ENCODE measurements around the gene GCC2. TPM values are rescaled to one million over a fixed set of nuclear protein-coding genes. Genes with fewer than 3 reads are reported as not detected.
"Not testable (repeated sequence)": the region's sequence is repeated elsewhere in the genome, so short reads cannot be mapped to it uniquely, and the experiment has no call there.

Gene GCC2
- total RNA-seq, 1 donor from 2014 or later = 48.1 TPM

DNA sequence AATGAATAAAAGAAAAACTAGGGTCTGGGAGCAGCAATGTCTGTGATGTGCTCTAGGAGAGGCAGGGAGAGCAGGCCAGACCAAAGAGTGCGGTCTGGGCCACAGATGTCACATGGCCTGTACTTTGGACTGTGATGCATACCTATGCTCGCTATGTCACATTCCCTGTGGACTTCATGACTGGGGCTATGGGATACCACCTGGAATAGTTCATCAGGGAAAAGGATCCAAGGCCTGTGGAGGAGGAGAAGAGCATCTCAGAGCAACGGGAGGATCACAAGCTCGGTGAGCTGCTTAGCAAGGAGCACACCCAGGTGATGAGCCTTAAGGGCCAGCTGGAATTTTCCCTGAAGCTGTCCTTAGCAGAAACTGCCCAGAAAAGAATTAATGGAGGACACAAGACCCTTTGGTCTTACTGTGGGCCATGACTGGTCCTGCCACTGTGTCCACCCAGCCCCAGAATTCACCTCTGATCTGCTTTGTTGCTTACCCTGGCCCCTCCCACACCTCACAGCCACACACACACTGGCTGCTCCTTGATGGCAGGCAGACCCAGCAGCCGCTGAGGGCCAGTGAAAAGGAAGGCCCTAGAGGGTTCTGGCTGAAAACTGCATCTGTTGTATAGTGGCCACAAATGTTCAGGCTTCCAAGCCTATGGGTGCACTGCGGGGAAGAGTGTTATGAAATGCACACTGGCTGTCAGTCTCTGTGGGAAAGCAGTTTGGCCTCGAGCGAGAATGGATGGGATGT, 25.3 kb upstream of the GCC2 start:
- no peak for TF ChIP-seq CTCF (conservative IDR thresholded peaks at IDR 0.05)
- Mint-ChIP-seq H3K4me1 (ENCODE audit: unreplicated experiment) (no peaks in the 10 kb centered on the region), H3K27me3 (no peaks in the 10 kb centered on the region), H3K36me3 (no peaks in the 10 kb centered on the region), H3K4me3 (no peak overlapping the region), H3K27ac (no peak overlapping the region), H3K9me3 (no peaks in the 10 kb centered on the region)
- DNase-seq (ENCODE audit: extremely low spot score, unreplicated experiment) = no peak

GRCh38 chr2:108428286-108429009, 20.6 kb upstream of the GCC2 start:
- no peak overlapping the region for H3K27ac Mint-ChIP-seq
- H3K27me3 Mint-ChIP-seq = no peaks in the 10 kb centered on the region
- no peak for DNase-seq (ENCODE audit: extremely low spot score, unreplicated experiment)
- H3K36me3 Mint-ChIP-seq = no peaks in the 10 kb centered on the region
- no peak overlapping the region for H3K4me3 Mint-ChIP-seq
- no peak for TF ChIP-seq CTCF (conservative IDR thresholded peaks at IDR 0.05)
- peaks cover 5% of the 10 kb centered on the region for H3K9me3 Mint-ChIP-seq
- H3K4me1 Mint-ChIP-seq (ENCODE audit: unreplicated experiment) = no peaks in the 10 kb centered on the region

DNA sequence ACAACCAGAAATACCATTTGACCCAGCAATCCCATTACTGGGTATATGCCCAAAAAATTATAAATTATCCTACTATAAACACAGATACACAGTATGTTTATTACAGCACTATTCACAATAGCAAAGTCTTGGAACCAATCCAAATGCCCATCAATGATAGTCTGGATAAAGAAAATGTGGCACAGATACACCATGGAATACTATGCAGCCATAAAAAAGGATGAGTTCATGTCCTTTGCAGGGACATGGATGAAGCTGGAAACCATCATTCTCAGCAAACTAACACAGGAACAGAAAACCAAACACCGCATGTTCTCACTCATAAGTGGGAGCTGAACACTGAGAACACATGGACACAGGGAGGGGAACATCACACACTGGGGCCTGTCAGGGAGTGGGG, 13.4 kb upstream of the GCC2 start:
- H3K36me3 Mint-ChIP-seq; DNase-seq (ENCODE audit: extremely low spot score, unreplicated experiment); H3K4me3 Mint-ChIP-seq; H3K27ac Mint-ChIP-seq; H3K9me3 Mint-ChIP-seq; H3K27me3 Mint-ChIP-seq; H3K4me1 Mint-ChIP-seq (ENCODE audit: unreplicated experiment): not testable (repeated sequence)

DNA sequence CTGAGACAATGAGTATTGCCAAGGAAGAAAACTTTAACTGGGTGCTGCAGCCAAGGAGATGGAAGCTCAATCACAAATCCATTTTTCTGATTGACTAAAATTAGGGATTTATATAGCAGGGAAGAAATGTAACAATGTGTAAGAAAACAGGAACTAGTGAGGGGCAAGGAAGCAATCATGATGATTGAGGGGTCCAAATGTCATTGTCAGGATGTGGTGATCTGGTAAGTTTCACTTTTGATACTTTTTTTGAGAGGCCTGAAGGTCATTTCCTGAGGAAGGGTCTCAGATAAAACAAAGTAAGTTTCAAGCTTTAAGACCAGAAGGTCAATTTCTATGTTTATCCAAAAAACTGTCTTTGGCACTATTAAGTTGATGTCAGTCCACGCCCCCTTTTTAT, 12.0 kb upstream of the GCC2 start:
- no peaks in the 10 kb centered on the region for H3K27me3 Mint-ChIP-seq
- H3K9me3 Mint-ChIP-seq = no peaks in the 10 kb centered on the region
- DNase-seq (ENCODE audit: extremely low spot score, unreplicated experiment) = no peak
- no peaks in the 10 kb centered on the region for H3K4me1 Mint-ChIP-seq (ENCODE audit: unreplicated experiment)
- H3K36me3 Mint-ChIP-seq = no peaks in the 10 kb centered on the region
- no peak for TF ChIP-seq CTCF (conservative IDR thresholded peaks at IDR 0.05)
- H3K4me3 Mint-ChIP-seq = no peak overlapping the region
- H3K27ac Mint-ChIP-seq = no peak overlapping the region

DNA sequence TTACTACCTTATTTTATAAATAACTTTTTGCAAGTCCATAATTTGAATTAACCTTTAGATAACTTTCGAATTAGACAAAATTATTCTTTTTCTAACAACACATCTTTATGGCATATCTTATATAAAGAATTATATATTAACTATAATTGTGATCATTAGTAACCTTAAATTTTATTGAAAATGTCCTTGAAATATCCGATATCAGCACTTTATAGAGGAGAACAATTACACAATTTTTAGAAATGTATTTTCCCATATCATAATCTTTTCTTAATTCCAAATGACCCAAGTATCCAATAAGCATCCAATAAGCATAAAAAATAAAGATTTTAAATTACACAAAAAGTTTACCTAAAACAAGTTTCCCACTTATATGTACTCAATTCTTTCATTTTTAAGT, 7.3 kb upstream of the GCC2 start:
- H3K4me3 Mint-ChIP-seq = no peak overlapping the region
- no peak for TF ChIP-seq CTCF (conservative IDR thresholded peaks at IDR 0.05)
- no peaks in the 10 kb centered on the region for H3K4me1 Mint-ChIP-seq (ENCODE audit: unreplicated experiment)
- H3K27ac Mint-ChIP-seq = no peak overlapping the region
- H3K9me3 Mint-ChIP-seq = peaks cover 4% of the 10 kb centered on the region
- no peak for DNase-seq (ENCODE audit: extremely low spot score, unreplicated experiment)
- no peaks in the 10 kb centered on the region for H3K27me3 Mint-ChIP-seq
- no peaks in the 10 kb centered on the region for H3K36me3 Mint-ChIP-seq
